Left kidney (tissue), 2 donors: ENCODE data around the gene RPAP3. TPM values are rescaled to one million over a fixed set of nuclear protein-coding genes. Genes with fewer than 3 reads are reported as not detected.
A peak's percentile ranks its signal among the peaks of the same experiment; 100 is the strongest.
"Not testable (repeated sequence)": the region's sequence is repeated elsewhere in the genome, so short reads cannot be mapped to it uniquely, and the experiment has no call there.

Source experiments
- DNase-seq: peaks from one replicate; pipeline ENCODE4 v3.0.0-alpha.2; 2013
- polyA plus RNA-seq: library from polyadenylated mRNA; unstranded; fragments of 120-200 nt; gene quantifications from one replicate; pipeline ENCODE4 v1.2.1, GENCODE V29; 2013; ENCODE audit not compliant: insufficient read length

RPAP3 gene
- polyA plus RNA-seq, 1 donor = 54.1 TPM

DNA sequence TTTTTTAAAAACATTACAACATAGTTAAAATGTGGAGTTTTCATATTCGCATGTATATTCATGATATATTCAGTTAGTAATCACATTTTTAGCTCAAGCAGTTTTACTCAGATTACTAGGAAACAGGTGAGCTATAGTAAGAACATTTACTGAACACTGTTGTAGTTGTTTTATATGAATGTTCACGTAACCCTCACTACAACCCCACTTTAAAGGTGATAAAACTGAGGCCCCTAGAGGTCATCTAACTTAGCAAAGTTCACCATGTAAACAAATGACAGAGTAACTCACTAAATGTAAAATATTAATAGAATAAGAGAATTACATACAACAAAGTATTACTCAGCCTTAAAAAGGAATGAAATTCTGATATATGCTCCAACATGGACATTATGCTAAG, 26.0 kb downstream of the RPAP3 start:
- DNase-seq = no peak

DNA sequence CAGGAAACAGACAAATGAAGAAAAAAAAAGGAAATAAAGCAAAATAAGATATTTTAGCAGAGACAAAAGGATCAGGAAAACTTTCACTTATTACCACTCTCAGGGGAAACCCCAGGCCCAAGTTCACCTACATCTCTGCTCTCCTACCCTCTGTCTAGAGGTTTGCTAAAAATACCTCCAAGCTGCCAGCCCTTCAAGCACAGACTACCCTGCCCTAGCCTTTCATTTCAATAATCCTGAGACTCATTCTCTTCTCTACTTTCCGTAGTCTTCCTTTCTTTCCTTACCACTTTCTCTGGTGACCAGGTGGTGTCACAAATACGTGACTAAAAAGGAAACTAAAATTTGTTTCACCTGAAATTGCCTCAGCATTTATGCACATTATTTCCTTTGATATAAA, 33.8 kb downstream of the RPAP3 start:
- DNase-seq = no peak

DNA sequence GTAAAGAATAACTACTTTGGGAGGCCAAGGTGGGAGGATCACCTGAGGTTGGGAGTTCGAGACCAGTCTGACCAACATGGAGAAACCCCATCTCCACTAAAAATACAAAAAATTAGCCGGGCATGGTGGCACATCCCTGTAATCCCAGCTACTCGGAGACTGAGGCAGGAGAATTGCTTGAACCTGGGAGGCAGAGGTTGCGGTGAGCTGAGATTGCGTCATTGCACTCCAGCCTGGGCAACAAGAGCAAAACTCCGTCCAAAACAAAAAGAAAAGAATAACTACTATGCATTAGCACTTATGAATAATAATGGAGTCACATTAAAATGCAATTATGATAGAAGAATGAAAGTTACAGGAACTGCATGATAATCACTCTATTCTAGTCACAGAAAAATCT, 37.9 kb downstream of the RPAP3 start:
- not testable (repeated sequence) for DNase-seq

GRCh38 chr12:47652521-47653234, 53.2 kb downstream of the RPAP3 start:
- DNase-seq = no peak

DNA sequence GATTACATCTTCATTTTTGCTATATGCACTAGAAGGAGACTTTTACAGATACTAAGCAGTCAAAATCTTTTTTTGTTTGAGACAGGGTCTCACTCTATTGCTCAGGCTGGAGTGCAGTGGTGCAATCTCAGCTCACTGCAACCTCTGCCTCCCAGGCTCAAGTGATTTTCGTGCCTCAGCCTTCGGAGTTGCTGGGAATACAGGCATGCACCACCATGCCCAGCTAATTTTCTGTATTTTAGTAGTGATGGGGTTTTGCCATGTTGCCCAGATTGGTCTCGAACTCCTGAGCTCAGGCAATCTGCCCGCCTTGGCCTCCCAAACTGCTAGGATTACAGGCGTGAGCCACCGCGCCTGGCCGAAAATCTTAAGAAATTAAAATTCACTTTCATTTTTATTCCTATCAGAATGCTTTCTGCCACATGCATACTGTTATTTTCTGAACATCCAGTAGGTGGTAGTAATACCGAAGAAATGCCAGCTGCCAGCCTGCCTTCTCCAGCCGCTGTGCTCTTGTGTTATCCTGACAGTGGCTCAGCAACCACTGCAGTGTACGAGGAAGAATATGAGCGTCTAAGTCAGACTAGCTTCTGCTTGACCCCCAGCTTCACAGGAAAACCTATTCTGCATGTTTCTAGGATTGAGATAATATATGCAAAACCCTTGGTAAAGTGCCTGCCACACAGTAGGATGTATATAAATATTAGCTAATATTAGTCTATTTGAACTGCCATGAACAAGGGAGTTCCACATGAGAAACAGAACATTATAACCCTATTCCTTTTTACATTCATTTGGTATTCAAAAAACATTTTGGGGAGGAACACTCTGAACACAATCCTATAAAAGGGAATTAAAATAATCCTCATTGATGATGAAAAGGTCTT, 54.2 kb downstream of the RPAP3 start:
- peak; percentile 49 for DNase-seq

GRCh38 chr12:47650469-47650868, 55.4 kb downstream of the RPAP3 start:
- DNase-seq = no peak

DNA sequence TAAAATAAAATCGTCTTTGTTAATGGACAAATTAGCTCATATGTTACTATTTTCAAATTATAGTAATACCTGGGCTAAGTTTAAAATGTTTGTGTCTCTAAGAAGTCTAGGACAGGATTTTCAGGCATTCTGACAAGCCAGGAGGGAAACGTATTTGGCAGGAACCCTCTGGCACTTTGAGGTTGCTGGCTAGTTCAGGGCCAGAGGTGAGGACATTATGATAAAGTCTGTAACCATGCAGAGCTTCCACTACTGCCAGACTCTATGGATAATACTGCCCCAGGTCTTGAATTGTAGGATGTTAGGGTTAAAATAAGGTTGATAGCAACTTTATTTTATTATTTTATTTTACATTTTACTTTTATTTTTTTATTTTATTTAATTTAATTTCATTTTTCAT, 56.4 kb downstream of the RPAP3 start:
- DNase-seq = no peak

- no peak for DNase-seq
Observed at GRCh38 chr12:47648056-47648579, 57.7 kb downstream of the RPAP3 start.

DNA sequence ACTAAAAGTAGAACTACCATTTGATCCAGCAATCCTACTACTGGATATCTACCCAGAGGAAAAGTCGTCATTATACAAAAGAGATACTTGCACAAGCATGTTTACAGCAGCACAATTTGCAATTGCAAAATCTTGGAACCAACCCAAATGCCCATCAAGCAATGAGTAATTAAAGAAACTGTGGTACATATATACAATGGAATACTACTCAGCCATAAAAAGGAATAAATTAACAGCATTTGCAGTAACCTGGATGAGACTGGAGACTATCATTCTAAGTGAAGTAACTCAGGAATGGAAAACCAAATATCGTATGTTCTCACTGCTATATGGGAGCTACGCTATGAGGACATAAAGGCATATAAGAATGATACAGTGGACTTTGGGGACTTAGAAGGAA, 63.5 kb downstream of the RPAP3 start:
- DNase-seq = not testable (repeated sequence)

DNA sequence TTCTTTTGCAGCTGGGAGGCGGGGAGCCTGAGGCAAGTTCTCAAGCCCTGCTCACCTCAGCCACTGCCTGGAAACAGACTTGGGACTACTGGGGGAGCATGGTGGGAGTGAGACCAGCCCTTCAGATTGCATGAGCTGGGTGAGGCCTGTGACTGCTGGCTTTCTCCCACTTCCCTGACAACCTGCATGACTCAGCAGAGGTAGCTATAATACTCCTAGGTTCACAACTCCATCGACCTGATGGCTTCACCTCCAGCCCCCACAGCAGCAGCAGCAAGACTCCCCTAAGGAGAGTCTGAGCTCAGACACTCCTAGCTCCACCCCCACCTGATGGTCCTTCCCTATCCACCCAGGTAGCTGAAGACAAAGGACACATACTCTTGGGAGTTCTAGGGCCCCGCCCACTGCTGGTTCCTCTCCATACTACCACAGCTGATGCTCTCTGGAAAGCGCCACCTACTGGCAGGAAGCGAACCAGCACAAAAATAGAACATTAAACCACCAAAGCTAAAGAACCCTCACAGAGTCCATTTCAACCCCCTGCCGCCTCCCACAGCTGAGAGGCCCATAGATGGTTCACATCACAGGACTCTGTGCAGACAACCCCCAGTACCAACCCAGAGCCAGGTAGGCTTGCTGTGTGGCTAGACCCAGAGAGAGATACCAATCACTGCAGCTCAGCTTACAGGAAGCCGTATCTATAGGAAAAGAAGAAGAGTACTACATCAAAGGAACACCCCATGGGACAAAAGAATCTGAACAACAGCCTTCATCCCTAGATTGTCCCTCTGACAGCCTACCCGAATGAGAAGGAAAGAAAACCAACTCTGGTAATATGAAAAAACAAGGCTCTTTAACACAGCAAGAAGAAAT, 68.7 kb downstream of the RPAP3 start:
- no peak for DNase-seq

- DNase-seq = not testable (repeated sequence)
Observed at GRCh38 chr12:47635770-47636169, 70.1 kb downstream of the RPAP3 start.

GRCh38 chr12:47634127-47634526, 71.7 kb downstream of the RPAP3 start:
- no peak for DNase-seq

GRCh38 chr12:47621960-47622359, 83.9 kb downstream of the RPAP3 start:
- DNase-seq = no peak

- peak; percentile 15 for DNase-seq
Observed at GRCh38 chr12:47617476-47617875, 88.4 kb downstream of the RPAP3 start.

- no peak for DNase-seq
Observed at GRCh38 chr12:47616440-47616839, 89.4 kb downstream of the RPAP3 start.

DNA sequence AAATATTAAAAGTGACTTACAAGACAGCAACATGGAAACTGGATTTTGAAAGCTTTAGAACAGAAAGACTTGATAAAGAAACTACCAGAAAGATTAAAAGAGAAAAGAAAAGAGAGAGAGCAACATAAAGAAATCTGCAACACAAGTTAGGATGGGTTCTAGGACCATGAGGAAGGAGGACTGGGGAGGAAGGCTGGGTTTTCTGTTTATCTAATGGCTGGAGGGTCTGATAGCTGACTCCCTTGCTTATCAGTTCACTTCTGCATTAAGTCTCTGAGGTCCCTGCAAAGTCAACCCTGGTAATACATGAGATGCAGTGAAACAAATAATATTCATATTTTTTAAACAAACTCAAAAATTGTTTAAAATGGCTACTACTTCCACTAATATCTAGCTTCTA, 90.1 kb downstream of the RPAP3 start:
- DNase-seq = no peak

DNA sequence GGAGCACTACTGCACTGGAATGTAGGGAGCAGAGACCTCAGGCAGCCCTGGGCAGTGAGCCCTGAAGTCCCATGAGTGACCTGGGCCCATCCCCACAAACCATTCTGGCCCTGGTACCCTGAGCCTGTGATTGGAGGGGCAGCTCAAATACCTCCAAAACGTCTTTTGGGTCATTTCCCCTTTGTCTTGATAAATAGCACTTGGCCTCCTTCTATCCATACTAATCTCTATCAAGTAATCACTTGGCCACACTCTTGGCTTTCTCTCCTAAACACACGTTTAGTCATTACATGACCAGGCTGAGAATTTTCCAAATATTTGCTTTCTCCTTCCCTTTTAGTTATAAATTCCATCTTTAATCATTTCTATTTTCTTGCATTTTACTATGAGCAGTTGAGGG, 91.3 kb downstream of the RPAP3 start:
- no peak for DNase-seq

- no peak for DNase-seq
Observed at GRCh38 chr12:47612953-47613352, 92.9 kb downstream of the RPAP3 start.

GRCh38 chr12:47611906-47612305, 93.9 kb downstream of the RPAP3 start:
- no peak for DNase-seq
